Esophagus muscularis mucosa (tissue), 3 donors: ENCODE measurements around the gene MAPK11.

ENCODE experiments used
- CTCF ChIP-seq, 3 experiments: fragments of 200-600 bp in 2 of 3; fragments of 450-650 bp in 1 of 3; sonication (generic) in 2 of 3; IDR thresholded peaks; one replicate each; pipeline ENCODE4 v1.5.1; 2017 to 2019; ENCODE audit warnings: antibody characterized with exemption in 3 of 3, mild to moderate bottlenecking in 2 of 3, moderate library complexity in 1 of 3
- POLR2A ChIP-seq: fragments of 450-650 bp; IDR thresholded peaks from one replicate; pipeline ENCODE4 v1.6.1; 2017; ENCODE audit warnings: antibody characterized with exemption, moderate library complexity, mild to moderate bottlenecking, low read depth
- POLR2AphosphoS5 ChIP-seq, 2 donors: sonication (generic); formaldehyde crosslinking; IDR thresholded peaks; one replicate each; pipeline ENCODE4 v1.6.1; 2017; ENCODE audit warnings: antibody characterized with exemption in 2 of 2

GRCh38 chr22:50313021-50313420 lies 42.8 kb upstream of the MAPK11 start:
- TF ChIP-seq CTCF (IDR thresholded peaks at IDR 0.05) = no peak
- no peak for TF ChIP-seq POLR2A
- no peak for TF ChIP-seq POLR2AphosphoS5 (IDR thresholded peaks at IDR 0.05)
